ENCODE results near the gene CCDC192. TPM values are rescaled to one million over a fixed set of nuclear protein-coding genes. Genes with fewer than 3 reads are reported as not detected.
"Not testable (repeated sequence)": the region's sequence is repeated elsewhere in the genome, so short reads cannot be mapped to it uniquely, and the experiment has no call there.

The CCDC192 gene, protein sequence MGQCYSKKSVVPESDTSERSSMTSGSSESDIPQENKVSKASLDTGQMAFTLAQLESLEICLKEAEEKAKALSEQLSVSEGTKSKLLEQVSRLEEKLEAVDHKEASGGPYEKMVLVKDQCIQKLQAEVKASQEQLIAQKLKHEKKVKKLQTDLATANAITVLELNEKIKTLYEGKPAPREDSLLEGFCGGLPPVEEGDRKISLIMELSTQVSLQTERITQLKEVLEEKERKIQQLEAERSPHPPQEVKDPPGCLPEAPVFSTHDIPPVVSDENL
- not detected for total RNA-seq

GRCh38 chr5:127702926-127703561 is at the start of gene CCDC192:
CCDC192 (plus strand) TSS chr5:127703391; CDS start chr5:127703446, 55 bp downstream.
- H3K27me3 Mint-ChIP-seq (ENCODE audit: low read depth), result no peaks in the 10 kb centered on the region
- CTCF ChIA-PET, result no interaction called here

GRCh38 chr5:127656825-127657224 is 46.4 kb upstream of the CCDC192 start:
- DNase-seq (no peak), ATAC-seq (no peak)
- POLR2A ChIA-PET, result no interaction called here
- H3K4me1 Mint-ChIP-seq (ENCODE audit: low read depth), result no peaks in the 10 kb centered on the region
- CTCF ChIA-PET, result no interaction called here
- no peak overlapping the region for H3K27ac Mint-ChIP-seq
- H3K27me3 Mint-ChIP-seq (ENCODE audit: low read depth), result peaks cover 2% of the 10 kb centered on the region
- H3K9me3 Mint-ChIP-seq (ENCODE audit: insufficient read depth), result no peaks in the 10 kb centered on the region
- no peak overlapping the region for H3K4me3 Mint-ChIP-seq
- H3K36me3 Mint-ChIP-seq (ENCODE audit: low read depth), result no peaks in the 10 kb centered on the region

More at GRCh38 chr5:127702926-127703561, at the start of gene CCDC192:
- Mint-ChIP-seq H3K9me3 (ENCODE audit: insufficient read depth) (no peaks in the 10 kb centered on the region), H3K36me3 (ENCODE audit: low read depth) (no peaks in the 10 kb centered on the region), H3K4me1 (ENCODE audit: low read depth) (no peaks in the 10 kb centered on the region), H3K27ac (no peak within 1 kb of the TSS), H3K4me3 (no peak within 1 kb of the TSS)
- POLR2A ChIA-PET, result no interaction called here
- no peak for DNase-seq
- no peak for ATAC-seq

GRCh38 chr5:127660047-127660733 is 43.0 kb upstream of the CCDC192 start:
- Mint-ChIP-seq H3K27me3 (ENCODE audit: low read depth) (no peaks in the 10 kb centered on the region), H3K27ac (no peak overlapping the region), H3K36me3 (ENCODE audit: low read depth) (no peaks in the 10 kb centered on the region), H3K9me3 (ENCODE audit: insufficient read depth) (no peaks in the 10 kb centered on the region), H3K4me3 (no peak overlapping the region), H3K4me1 (ENCODE audit: low read depth) (no peaks in the 10 kb centered on the region)
- DNase-seq (no peak), ATAC-seq (no peak)
- POLR2A ChIA-PET, result no interaction called here
- CTCF ChIA-PET, result no interaction called here

- POLR2A ChIA-PET, result no interaction called here
- H3K4me1 Mint-ChIP-seq (ENCODE audit: low read depth), result no peaks in the 10 kb centered on the region
- CTCF ChIA-PET, result no interaction called here
- no peaks in the 10 kb centered on the region for H3K27me3 Mint-ChIP-seq (ENCODE audit: low read depth)
- no peaks in the 10 kb centered on the region for H3K36me3 Mint-ChIP-seq (ENCODE audit: low read depth)
- DNase-seq, result no peak
- ATAC-seq, result no peak
- H3K4me3 Mint-ChIP-seq, result no peak overlapping the region
- no peak overlapping the region for H3K27ac Mint-ChIP-seq
- no peaks in the 10 kb centered on the region for H3K9me3 Mint-ChIP-seq (ENCODE audit: insufficient read depth)
Measured at GRCh38 chr5:127664093-127664492, 39.1 kb upstream of the CCDC192 start.

GRCh38 chr5:127665641-127666040 is 37.5 kb upstream of the CCDC192 start:
- Mint-ChIP-seq H3K4me1 (ENCODE audit: low read depth) (no peaks in the 10 kb centered on the region), H3K9me3 (ENCODE audit: insufficient read depth) (no peaks in the 10 kb centered on the region), H3K36me3 (ENCODE audit: low read depth) (no peaks in the 10 kb centered on the region), H3K27me3 (ENCODE audit: low read depth) (peaks cover 3% of the 10 kb centered on the region), H3K4me3 (no peak overlapping the region), H3K27ac (no peak overlapping the region)
- ChIA-PET CTCF (no interaction called here), POLR2A (no interaction called here)
- ATAC-seq (no peak), DNase-seq (no peak)

GRCh38 chr5:127666043-127666716 is 37.0 kb upstream of the CCDC192 start:
- peaks cover 3% of the 10 kb centered on the region for H3K27me3 Mint-ChIP-seq (ENCODE audit: low read depth)
- H3K27ac Mint-ChIP-seq, result no peak overlapping the region
- no peaks in the 10 kb centered on the region for H3K36me3 Mint-ChIP-seq (ENCODE audit: low read depth)
- ChIA-PET POLR2A (no interaction called here), CTCF (no interaction called here)
- ATAC-seq, result no peak
- H3K4me3 Mint-ChIP-seq, result no peak overlapping the region
- no peaks in the 10 kb centered on the region for H3K4me1 Mint-ChIP-seq (ENCODE audit: low read depth)
- no peaks in the 10 kb centered on the region for H3K9me3 Mint-ChIP-seq (ENCODE audit: insufficient read depth)
- DNase-seq, result no peak

- Mint-ChIP-seq H3K9me3 (ENCODE audit: insufficient read depth) (no peaks in the 10 kb centered on the region), H3K36me3 (ENCODE audit: low read depth) (no peaks in the 10 kb centered on the region), H3K27me3 (ENCODE audit: low read depth) (peaks cover 3% of the 10 kb centered on the region), H3K4me1 (ENCODE audit: low read depth) (no peaks in the 10 kb centered on the region), H3K27ac (no peak overlapping the region), H3K4me3 (no peak overlapping the region)
- DNase-seq (no peak), ATAC-seq (no peak)
- ChIA-PET POLR2A (no interaction called here), CTCF (no interaction called here)
Measured at GRCh38 chr5:127667926-127668325, 35.3 kb upstream of the CCDC192 start.

DNA sequence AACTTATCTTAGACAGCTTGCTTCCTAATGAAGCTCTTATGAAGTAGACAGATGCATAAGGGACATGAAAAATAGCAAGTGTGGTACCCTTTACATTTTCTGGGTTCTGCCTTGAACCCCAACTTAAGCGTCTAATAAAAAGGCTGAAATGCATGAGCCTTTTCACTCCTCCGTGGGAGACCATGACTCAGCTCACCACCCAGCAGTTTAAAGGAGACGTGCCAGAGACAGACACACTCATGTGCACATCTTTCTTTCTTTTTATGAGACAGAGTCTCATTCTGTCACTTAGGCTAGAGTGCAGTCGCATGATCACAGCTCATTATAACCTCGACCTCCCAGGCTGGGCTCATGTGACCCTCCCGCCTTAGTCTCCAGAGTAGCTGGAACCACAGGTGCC is 32.0 kb upstream of the CCDC192 start:
- DNase-seq (no peak), ATAC-seq (no peak)
- peaks cover 3% of the 10 kb centered on the region for H3K27me3 Mint-ChIP-seq (ENCODE audit: low read depth)
- CTCF ChIA-PET, result no interaction called here
- H3K36me3 Mint-ChIP-seq (ENCODE audit: low read depth), result no peaks in the 10 kb centered on the region
- POLR2A ChIA-PET, result no interaction called here
- H3K4me3 Mint-ChIP-seq, result no peak overlapping the region
- H3K4me1 Mint-ChIP-seq (ENCODE audit: low read depth), result no peaks in the 10 kb centered on the region
- no peak overlapping the region for H3K27ac Mint-ChIP-seq
- H3K9me3 Mint-ChIP-seq (ENCODE audit: insufficient read depth), result no peaks in the 10 kb centered on the region

GRCh38 chr5:127673117-127673800 is 29.9 kb upstream of the CCDC192 start:
- H3K4me3 Mint-ChIP-seq, result no peak overlapping the region
- H3K27ac Mint-ChIP-seq, result no peak overlapping the region

DNA sequence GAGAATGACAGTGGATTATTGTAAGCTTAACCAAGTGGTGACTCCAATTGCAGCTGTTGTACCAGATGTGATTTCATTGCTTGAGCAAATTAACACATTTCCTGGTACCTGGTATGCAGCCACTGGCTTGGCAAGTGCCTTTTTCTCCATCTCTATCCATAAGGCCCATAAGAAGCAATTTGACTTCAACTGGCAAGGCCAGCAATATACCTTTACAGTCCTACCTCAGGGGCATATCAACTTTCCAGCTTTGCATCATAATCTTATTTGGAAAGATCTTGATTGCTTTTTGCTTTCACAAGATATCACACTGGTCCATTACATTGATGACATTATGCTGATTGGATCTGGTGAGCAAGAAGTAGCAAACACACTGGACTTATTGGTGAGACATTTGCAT is 26.2 kb upstream of the CCDC192 start:
- DNase-seq; H3K9me3 Mint-ChIP-seq (ENCODE audit: insufficient read depth); CTCF ChIA-PET; ATAC-seq; H3K36me3 Mint-ChIP-seq (ENCODE audit: low read depth); H3K4me3 Mint-ChIP-seq; H3K4me1 Mint-ChIP-seq (ENCODE audit: low read depth); H3K27ac Mint-ChIP-seq; H3K27me3 Mint-ChIP-seq (ENCODE audit: low read depth); POLR2A ChIA-PET: not testable (repeated sequence)

More at GRCh38 chr5:127673117-127673800, 29.9 kb upstream of the CCDC192 start:
- ChIA-PET CTCF (no interaction called here), POLR2A (no interaction called here)
- Mint-ChIP-seq H3K9me3 (ENCODE audit: insufficient read depth) (no peaks in the 10 kb centered on the region), H3K4me1 (ENCODE audit: low read depth) (no peaks in the 10 kb centered on the region), H3K36me3 (ENCODE audit: low read depth) (no peaks in the 10 kb centered on the region), H3K27me3 (ENCODE audit: low read depth) (peaks cover 3% of the 10 kb centered on the region)
- no peak for ATAC-seq
- no peak for DNase-seq

DNA sequence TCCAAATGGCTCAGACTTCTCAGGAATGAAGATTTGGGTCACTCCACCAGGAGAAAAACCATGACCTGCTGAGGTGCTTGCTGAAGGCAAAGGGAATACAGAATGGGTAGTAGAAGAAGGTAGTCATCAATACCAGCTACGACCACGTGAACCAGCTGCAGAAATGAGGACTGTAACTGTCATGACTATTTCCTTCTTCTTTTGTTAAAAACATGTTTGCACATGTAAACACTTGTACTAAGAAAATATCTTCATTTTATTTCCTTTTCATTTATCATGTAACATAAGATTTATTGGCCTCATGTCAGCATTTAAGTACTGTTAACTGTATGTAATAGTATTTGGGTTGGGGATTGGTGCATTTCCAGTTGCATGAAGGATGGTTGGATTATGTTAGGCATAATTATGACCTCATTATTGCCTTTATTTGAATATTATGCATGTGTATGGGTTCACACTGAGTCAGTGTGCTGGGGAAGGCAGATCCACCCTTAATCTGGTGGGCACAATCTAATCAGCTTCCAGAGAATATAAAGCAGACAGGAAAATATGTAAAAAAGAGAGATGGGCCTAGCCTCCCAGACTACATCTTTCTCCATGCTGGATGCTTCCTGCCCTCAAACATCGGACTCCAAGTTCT is 23.4 kb upstream of the CCDC192 start:
- H3K9me3 Mint-ChIP-seq (ENCODE audit: insufficient read depth); H3K27ac Mint-ChIP-seq; H3K4me1 Mint-ChIP-seq (ENCODE audit: low read depth); H3K4me3 Mint-ChIP-seq; DNase-seq; ATAC-seq; CTCF ChIA-PET; H3K27me3 Mint-ChIP-seq (ENCODE audit: low read depth); H3K36me3 Mint-ChIP-seq (ENCODE audit: low read depth); POLR2A ChIA-PET: not testable (repeated sequence)

All from activated CD8-positive, alpha-beta T cell treated with anti-CD3 and anti-CD28 coated beads, Interleukin-2, amount 10 ng/mL, durations not matched to agents 7 days and 5 days (primary cell).